Large intestine (tissue), 3 donors: ENCODE measurements around the gene CCM2. TPM values are rescaled to one million over a fixed set of nuclear protein-coding genes. Genes with fewer than 3 reads are reported as not detected.
"Not testable (repeated sequence)": the region's sequence is repeated elsewhere in the genome, so short reads cannot be mapped to it uniquely, and the experiment has no call there.

Experiments used
- DNase-seq, 2 donors: peaks; one replicate each; pipeline versions ENCODE4 v3.0.0 to v3.0.0-alpha.2; 2013
- H3K27ac ChIP-seq: one replicate; pipeline ENCODE4 v1.5.1; 2013; ENCODE audit warnings: low read length
- H3K27me3 ChIP-seq: 2 replicates; pipeline ENCODE4 v1.6.1; 2013; ENCODE audit warnings: low read length; ENCODE audit not compliant: control insufficient read depth, insufficient read depth
- H3K36me3 ChIP-seq: 2 replicates; pipeline ENCODE4 v1.6.1; 2013; ENCODE audit warnings: low read length; ENCODE audit not compliant: control insufficient read depth, insufficient read depth
- H3K4me1 ChIP-seq: one replicate; pipeline ENCODE4 v1.6.1; 2013; ENCODE audit warnings: low read length; ENCODE audit not compliant: control insufficient read depth, insufficient read depth
- H3K4me3 ChIP-seq: one replicate; pipeline ENCODE4 v1.5.1; 2013; ENCODE audit warnings: low read length
- H3K9me3 ChIP-seq: one replicate; pipeline ENCODE4 v1.6.1; 2013; ENCODE audit warnings: mild to moderate bottlenecking, low read depth, low read length, moderate library complexity; ENCODE audit not compliant: control insufficient read depth
- WGBS: methylation state at CpG from one replicate; pipeline ENCODE4 v1.1.5; 2013; ENCODE audit warnings: low lambda C conversion rate; ENCODE audit not compliant: insufficient coverage; 5-methylcytosine and 5-hydroxymethylcytosine counted together
- polyA plus RNA-seq: library from polyadenylated mRNA; unstranded; fragments of 120-200 nt; gene quantifications from one replicate; pipeline ENCODE4 v1.2.1, GENCODE V29; 2013

CCM2 gene
- polyA plus RNA-seq, 1 donor = 19.5 TPM

DNA sequence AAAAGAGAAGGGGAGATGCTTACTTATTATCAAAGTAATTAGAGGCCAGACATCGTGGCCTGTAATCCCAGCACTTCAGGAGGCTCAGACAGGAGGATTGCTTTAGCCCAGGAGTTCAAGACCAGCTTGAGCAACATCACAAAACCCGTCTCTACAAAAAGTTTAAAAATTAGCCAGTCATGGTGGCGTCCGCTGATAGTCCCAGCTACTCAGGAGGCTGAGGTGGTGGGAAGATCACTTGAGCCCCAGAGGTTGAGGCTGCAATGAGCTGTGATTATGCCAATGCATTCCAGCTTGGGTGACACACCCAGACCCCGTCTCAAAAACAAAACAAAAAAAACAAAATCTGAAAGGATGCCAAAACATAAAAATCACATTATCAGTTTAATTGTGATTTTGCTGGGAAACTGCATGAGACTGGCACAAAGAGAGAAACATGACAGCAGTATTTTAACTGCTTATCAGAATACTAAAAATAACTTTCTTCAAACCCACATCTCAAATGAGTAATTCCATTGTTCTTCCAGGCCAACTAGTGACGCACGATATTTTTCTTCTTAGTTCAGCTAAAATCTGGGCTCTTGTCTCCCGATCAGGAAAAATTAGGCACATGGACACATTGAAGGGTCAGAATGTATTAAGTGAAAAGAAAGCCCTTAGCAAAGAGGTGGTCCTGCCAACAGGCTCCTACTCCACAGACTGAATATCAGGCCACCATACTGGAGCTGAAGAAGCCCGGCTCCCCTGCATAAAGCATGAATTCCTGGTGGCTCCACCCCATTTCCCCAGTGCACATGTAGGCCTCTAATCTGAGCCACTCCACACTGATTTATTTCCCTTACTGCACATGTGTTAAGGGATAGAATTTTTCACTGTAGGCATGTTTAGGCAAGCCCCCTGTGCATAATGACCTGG, 9.6 kb upstream of the CCM2 start:
- WGBS = 100% methylated on average over 1 of the region's 9 CpGs
- DNase-seq = no peak
- H3K9me3 ChIP-seq = no peaks in the 10 kb centered on the region
- no peaks in the 10 kb centered on the region for H3K27me3 ChIP-seq
- H3K27ac ChIP-seq = no peak overlapping the region
- peaks cover under 1% of the 10 kb centered on the region for H3K36me3 ChIP-seq
- no peak overlapping the region for H3K4me3 ChIP-seq
- peaks cover 4% of the 10 kb centered on the region for H3K4me1 ChIP-seq

DNA sequence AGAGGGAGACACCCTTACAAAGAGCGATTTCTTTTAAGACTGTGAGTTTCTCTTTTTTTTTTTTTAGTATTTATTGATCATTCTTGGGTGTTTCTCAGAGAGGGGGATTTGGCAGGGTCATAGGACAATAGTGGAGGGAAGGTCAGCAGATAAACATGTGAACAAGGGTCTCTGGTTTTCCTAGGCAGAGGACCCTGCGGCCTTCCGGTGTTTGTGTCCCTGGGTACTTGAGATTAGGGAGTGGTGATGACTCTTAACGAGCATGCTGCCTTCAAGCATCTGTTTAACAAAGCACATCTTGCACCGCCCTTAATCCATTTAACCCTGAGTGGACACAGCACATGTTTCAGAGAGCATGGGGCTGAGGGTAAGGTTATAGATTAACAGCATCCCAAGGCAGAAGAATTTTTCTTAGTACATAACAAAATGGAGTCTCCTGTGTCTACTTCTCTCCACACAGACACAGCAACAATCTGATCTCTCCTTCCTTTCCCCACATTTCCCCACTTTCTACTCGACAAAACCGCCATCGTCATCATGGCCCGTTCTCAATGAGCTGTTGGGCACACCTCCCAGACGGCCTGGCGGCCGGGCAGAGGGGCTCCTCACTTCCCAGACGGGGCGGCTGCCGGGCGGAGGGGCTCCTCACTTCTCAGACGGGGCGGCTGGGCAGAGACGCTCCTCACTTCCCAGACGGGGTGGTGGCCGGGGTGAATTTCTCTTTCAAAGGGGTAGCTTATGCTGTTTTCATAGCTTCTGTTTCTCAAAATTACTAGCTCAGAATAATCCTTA, 7.8 kb upstream of the CCM2 start:
- not testable (repeated sequence) for H3K4me3 ChIP-seq, DNase-seq, H3K36me3 ChIP-seq, H3K27ac ChIP-seq, H3K9me3 ChIP-seq, H3K27me3 ChIP-seq, H3K4me1 ChIP-seq
- WGBS = 83% methylated on average over 1 of the region's 21 CpGs

DNA sequence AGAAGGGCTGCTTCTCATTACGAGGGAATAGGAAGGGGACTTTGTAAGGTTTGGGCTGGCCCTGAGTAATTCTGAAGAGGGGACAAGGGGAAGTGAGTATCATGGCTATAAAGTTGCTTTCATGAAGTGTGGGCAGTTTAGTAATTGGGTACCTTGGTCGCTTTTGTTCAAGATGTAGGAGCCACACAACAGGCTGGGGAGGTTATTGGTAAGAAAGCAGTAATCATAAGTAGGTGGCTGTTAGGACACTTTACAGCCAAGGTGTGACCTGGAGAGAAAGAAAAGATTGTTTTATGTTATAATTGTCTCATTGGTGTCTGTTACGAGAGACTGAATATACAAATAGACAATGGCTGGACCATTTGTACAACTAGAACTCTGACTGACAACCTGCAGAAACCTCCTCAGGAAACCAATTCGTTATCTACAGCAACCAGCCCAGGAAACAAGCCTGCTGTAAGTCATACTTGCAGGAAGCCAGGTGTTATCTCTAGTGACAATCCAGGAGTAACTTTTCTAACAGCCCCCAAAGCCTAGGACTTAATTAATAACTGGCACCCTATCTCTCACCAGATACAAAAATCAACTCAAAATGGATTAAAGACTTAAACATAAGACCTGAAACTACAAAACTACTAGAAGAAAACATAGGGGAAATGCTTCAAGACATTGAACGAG, 5.0 kb upstream of the CCM2 start:
- WGBS = 82% methylated on average over 3 of the region's 5 CpGs
- DNase-seq = no peak
- Histone ChIP-seq H3K27me3 (no peaks in the 10 kb centered on the region), H3K27ac (no peak overlapping the region), H3K4me3 (no peak overlapping the region), H3K4me1 (peaks cover 10% of the 10 kb centered on the region), H3K36me3 (no peaks in the 10 kb centered on the region), H3K9me3 (no peaks in the 10 kb centered on the region)

DNA sequence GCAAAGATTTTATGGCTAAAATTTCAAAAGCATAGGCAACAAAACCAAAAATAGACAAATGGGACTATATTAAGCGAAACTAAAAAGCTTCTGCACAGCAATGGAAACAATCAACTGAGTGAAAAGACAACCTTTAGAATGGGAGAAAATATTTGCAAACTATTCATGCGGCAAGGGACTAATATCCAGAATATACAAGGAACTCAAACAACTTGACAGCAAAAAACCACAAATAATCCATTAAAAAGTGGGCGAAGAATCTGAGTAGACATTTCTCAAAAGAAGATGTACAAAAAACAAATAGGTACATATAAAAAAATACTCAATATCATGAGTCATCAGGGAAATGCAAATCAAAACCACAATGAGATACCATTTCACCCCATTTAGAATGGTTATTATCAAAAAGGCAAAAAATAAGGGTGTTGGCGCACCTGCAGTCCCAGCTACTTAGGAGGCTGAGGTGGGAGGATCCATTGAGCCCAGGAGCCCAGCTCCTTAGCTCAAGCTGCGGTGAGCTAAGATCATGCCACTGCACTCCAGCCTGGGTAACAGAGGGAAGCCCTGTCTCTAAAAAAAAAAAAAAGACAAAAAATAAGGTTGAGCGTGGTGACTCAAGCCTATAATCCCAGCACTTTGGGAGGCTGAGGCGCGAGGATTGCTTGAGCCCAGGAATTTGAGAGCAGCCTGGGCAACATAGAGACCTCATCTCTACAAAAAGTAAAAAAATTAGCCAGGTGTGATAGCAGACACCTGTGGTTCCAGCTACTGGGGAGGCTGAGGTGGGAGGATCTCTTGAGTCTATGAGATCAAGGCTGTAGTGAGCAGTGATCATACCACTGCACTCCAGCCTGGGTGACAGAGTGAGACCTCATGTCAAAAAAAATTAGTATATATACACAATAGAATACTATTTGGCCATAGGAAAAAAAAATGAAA, 4.2 kb upstream of the CCM2 start:
- no peak for DNase-seq
- Histone ChIP-seq H3K4me1 (peaks cover 10% of the 10 kb centered on the region), H3K9me3 (no peaks in the 10 kb centered on the region), H3K27me3 (no peaks in the 10 kb centered on the region), H3K4me3 (no peak overlapping the region), H3K36me3 (no peaks in the 10 kb centered on the region), H3K27ac (no peak overlapping the region)
- 84% methylated on average over 2 of the region's 8 CpGs for WGBS

DNA sequence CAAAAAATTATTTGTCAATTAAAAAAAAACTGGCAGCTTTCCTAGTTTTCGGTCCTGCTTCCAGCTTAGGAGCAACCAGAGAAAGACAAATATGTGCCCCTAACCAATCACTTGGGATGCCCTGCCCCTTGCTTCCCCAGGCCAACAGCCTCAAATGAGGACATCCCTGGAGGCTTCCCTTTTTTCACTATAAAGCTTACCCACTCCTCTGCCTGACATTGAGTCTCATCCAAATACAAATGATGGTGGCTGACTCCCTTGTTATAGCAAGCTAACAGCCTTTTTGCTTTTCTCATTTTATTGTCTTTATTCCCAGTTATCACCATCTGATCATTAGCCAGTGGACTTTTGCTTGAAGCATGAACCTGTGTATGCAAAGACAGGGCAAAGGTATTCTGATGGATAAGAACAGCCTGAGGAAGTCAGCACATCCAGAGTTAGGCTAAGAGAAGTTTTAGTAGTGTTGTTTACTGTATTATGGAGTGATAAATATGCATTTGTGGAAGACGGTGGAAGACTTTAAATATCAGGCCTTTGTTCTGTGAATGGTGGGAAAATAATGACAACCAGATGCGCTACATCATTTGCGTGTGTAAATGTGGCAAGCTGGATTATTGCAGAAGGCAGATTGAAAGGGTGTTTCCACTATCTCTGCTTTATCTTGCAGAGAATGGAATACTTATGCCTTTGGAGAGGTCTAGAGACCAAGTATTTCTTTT, 1.7 kb upstream of the CCM2 start:
- Histone ChIP-seq H3K27me3 (no peaks in the 10 kb centered on the region), H3K4me1 (peaks cover 10% of the 10 kb centered on the region), H3K9me3 (no peaks in the 10 kb centered on the region), H3K27ac (peak overlapping the region; percentile 42), H3K4me3 (no peak overlapping the region), H3K36me3 (no peaks in the 10 kb centered on the region)
- DNase-seq = peak in 1 of 2 donors; percentile 58
- WGBS = 83% methylated on average over 1 of the region's 4 CpGs

DNA sequence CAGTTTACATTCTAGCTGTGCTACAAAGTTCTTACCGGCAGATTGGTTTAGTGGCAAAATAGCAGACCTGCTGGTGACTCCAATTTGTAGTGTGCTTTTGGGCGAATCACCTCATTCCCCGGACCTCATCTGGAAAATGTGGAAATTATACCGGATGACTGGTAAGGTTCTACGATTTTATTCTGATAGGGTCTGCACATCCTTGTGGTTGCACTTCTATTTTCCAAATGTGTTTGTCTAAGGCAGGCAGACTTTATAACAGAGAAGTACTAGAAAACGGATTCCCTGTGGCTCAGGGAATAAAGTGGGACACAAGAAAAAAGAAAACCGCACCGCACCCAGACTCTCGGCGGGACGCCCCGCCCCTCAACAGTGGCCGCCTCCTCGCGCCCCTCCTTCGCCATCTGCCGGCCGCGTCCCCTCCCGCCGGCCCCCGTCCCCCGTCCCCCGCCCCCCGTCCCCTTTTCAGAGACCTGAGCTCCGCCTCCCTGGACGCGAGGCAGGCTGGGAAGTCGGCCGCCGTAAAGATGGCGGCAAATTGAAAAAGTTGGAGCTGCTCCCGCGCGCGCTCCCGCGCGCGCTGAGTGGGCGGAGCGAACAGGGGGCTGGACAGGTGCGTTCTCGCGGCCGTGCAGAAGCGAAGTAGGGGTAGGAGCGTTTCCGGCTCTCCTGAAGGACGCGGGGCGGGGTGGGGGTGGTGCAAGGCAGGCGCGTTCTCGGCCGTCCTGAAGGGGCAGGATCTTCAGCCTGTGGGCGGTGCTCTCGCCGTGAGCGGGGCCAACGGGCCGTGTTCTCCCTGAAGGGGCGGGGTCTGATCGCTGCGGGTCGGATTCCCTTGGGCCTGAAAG, 532 bp upstream of the CCM2 start:
- Histone ChIP-seq H3K9me3 (no peaks in the 10 kb centered on the region), H3K4me1 (peaks cover 10% of the 10 kb centered on the region), H3K27me3 (no peaks in the 10 kb centered on the region), H3K27ac (peak overlapping the region; percentile 83), H3K36me3 (no peaks in the 10 kb centered on the region), H3K4me3 (peak overlapping the region; percentile 58)
- WGBS = no CpG with 5 or more reads among the region's 66 CpGs
- DNase-seq = peak; percentile 99 to 100

DNA sequence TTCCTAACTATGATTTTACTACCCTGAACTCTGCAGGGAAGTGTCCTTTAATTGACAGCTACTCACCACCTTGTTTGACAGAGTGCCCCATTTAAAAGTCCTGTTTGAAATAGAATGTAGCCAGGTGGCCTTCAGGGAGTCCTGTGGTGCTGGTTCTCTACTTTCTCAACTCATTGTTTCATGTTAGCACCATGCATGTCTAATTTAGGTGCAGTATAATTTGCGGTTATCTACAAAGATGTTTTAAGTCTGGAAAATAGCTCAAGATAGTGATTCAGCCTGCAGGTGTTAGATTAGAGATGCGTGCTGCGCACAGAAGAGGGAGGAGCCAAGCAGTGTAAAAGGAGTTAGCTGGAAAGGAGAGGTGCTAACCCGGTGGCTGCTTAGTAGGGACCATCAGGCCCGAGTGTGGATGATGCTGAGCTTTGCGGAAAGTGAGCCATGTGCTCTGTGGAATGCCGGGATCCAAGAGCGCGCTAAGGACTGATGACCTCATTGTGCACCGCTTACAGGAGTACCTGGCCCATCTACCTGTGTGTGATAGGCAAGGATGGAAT, 1.2 kb downstream of the CCM2 start:
- no CpG with 5 or more reads among the region's 10 CpGs for WGBS
- Histone ChIP-seq H3K4me1 (peaks cover 10% of the 10 kb centered on the region), H3K4me3 (no peak overlapping the region), H3K27ac (peak overlapping the region; percentile 85), H3K36me3 (no peaks in the 10 kb centered on the region), H3K27me3 (no peaks in the 10 kb centered on the region), H3K9me3 (no peaks in the 10 kb centered on the region)
- DNase-seq = peak; percentile 61 to 80

DNA sequence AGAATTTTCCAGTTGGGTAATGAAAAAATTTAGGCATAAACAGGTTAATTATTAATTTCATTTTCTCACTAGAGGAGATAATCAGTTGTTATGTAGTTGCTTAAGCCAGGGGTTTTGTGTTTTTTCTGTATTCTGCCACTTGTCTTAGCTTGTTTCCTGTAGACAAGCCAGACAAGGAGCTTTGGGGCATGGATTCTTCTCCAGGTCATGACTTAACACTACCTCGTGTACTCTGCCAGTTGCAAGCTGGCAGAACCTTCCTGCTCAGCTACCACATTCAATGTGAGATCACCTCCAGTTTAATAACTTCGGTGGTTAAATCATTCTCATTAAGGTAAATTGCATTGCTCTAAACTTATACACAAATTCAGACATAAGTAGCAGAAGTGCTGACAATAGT, 1.8 kb downstream of the CCM2 start:
- Histone ChIP-seq H3K27ac (no peak overlapping the region), H3K4me1 (peaks cover 10% of the 10 kb centered on the region), H3K4me3 (no peak overlapping the region), H3K9me3 (no peaks in the 10 kb centered on the region), H3K27me3 (no peaks in the 10 kb centered on the region), H3K36me3 (no peaks in the 10 kb centered on the region)
- no peak for DNase-seq
- WGBS = no CpG with 5 or more reads among the region's 2 CpGs
